Thymus (tissue), 11 donors: ENCODE data around the gene ENOPH1. TPM values are rescaled to one million over a fixed set of nuclear protein-coding genes. Genes with fewer than 3 reads are reported as not detected.
A peak's percentile ranks its signal among the peaks of the same experiment; 100 is the strongest.

Experiments used
- DNase-seq, 9 donors: peaks; one replicate each; pipeline ENCODE4 v3.0.0-alpha.2; 2013; ENCODE audit warnings: low spot score in 9 of 9, low read depth in 6 of 9, missing footprints in 1 of 9
- H3K27ac ChIP-seq, 2 donors: one replicate each; pipeline ENCODE4 v1.5.1; 2013; ENCODE audit warnings: control low read depth in 1 of 2, low read depth in 1 of 2, low read length in 1 of 2, mild to moderate bottlenecking in 1 of 2, moderate library complexity in 1 of 2
- H3K27me3 ChIP-seq, 2 donors: one replicate each; pipeline ENCODE4 v1.5.1; 2013; ENCODE audit warnings: low read length in 1 of 2; ENCODE audit not compliant: control insufficient read depth in 2 of 2, insufficient read depth in 1 of 2
- H3K36me3 ChIP-seq, 2 donors: one replicate each; pipeline ENCODE4 v1.5.1; 2013; ENCODE audit warnings: low read length in 1 of 2, mild to moderate bottlenecking in 1 of 2, moderate library complexity in 1 of 2; ENCODE audit not compliant: control insufficient read depth in 2 of 2, insufficient read depth in 2 of 2
- H3K4me1 ChIP-seq, 2 donors: one replicate each; pipeline ENCODE4 v1.5.1; 2013; ENCODE audit warnings: low read length in 2 of 2; ENCODE audit not compliant: control insufficient read depth in 2 of 2, insufficient read depth in 2 of 2
- H3K4me3 ChIP-seq, 2 donors: one replicate each; pipeline ENCODE4 v1.5.1; 2013; ENCODE audit warnings: low read length in 2 of 2, control low read depth in 1 of 2, mild to moderate bottlenecking in 1 of 2
- H3K9me3 ChIP-seq, 2 donors: one replicate each; pipeline ENCODE4 v1.5.1; 2013; ENCODE audit warnings: low read length in 1 of 2, mild to moderate bottlenecking in 1 of 2; ENCODE audit not compliant: control insufficient read depth in 2 of 2, insufficient read depth in 1 of 2
- WGBS: extraction: QIAGEN DNeasy Blood & Tissue Kit; methylation state at CpG from one replicate; pipeline ENCODE4 v1.1.7; 2013; 5-methylcytosine and 5-hydroxymethylcytosine counted together
- polyA plus RNA-seq: library from polyadenylated mRNA; stranded (reverse); fragments of 200-250 nt; gene quantifications from one replicate; pipeline ENCODE4 v1.2.3, GENCODE V29; 2013
- total RNA-seq: library from RNA; stranded (reverse); fragments of 120-200 nt; gene quantifications from one replicate; pipeline ENCODE4 v1.2.4, GENCODE V29; 2013
- donor health status: healthy.

Gene ENOPH1
- total and polyA plus RNA-seq, 2 donors, result 48.1 to 58.1 TPM

DNA sequence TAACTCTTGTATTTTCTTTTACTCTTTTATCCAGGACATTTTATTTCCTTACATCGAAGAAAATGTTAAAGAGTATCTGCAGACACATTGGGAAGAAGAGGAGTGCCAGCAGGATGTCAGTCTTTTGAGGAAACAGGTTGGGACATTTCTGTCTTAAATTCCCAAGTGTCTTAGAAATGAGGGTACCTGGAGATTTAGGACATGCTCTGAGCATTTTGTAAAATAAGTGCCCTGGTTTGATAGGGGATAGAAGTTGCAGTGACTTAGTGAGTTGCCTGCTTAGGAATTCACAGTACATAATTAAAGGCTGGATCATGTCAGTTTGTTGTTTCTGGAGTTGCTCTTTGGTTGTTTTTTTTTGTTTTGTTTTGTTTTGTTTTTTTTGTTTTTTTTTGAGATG is 17.5 kb downstream of the ENOPH1 start:
- no peak for DNase-seq
- no peaks in the 10 kb centered on the region for H3K27me3 ChIP-seq
- H3K36me3 ChIP-seq, result peaks cover 31 to 43% of the 10 kb centered on the region in 2 donors
- no peaks in the 10 kb centered on the region for H3K9me3 ChIP-seq
- 99% methylated on average over 1 of the region's 1 CpG for WGBS
- no peak overlapping the region for H3K4me3 ChIP-seq
- H3K4me1 ChIP-seq, result no peaks in the 10 kb centered on the region
- H3K27ac ChIP-seq, result no peak overlapping the region

DNA sequence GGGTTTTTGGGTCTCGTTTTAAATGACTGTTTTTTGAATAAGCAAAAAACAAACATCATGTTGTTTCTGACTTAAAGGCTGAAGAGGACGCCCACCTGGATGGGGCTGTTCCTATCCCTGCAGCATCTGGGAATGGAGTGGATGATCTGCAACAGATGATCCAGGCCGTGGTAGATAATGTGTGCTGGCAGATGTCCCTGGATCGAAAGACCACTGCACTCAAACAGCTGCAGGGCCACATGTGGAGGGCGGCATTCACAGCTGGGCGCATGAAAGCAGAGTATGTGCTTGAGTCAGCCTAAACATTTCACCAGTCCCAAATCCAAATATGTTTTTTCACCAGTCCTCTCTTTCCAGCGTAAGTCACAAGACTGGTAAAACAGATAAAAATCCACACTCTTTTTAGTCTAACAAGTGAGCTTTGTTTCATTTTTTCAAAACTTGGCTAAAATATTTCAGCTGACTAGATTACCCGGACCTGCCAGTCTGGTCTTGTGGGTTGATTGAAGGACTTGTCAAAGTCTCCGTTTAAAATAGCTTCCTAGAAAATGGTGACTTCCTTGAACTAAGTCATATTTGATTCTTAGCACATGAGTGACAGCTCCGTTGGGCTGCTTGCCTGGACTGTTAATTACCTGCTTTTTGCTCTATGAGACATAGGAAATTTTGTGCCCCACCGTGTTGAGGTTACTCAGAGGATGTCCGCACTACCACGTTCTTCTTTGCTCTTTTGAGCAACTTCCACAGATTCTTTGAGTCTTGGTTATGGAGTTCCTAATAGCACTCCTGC is 20.8 kb downstream of the ENOPH1 start:
- peaks cover 32 to 66% of the 10 kb centered on the region in 2 donors for H3K36me3 ChIP-seq
- DNase-seq, result no peak

DNA sequence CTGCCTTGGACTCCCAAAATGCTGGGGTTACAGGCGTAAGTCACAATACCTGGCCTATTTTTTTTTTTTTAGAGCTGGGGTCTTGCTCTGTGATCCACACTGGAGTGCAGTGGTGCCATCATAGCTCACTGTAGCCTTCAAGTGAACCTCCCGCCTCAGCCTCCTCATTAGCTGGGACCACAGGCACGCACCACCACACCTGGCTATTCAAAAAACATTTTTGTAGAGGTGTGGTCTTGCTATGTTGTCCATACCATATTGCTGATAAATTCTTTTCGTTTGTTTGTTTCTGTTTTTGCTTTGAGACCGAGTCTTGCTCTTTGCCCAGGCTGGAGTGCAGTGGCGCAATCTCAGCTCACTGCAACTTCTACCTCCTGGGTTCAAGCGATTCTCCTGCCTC is 21.6 kb downstream of the ENOPH1 start:
- H3K9me3 ChIP-seq, result no peaks in the 10 kb centered on the region
- peaks cover 33 to 72% of the 10 kb centered on the region in 2 donors for H3K36me3 ChIP-seq
- no peaks in the 10 kb centered on the region for H3K4me1 ChIP-seq
- H3K27me3 ChIP-seq, result no peaks in the 10 kb centered on the region
- no peak for DNase-seq
- no peak overlapping the region for H3K27ac ChIP-seq
- WGBS, result 98% methylated on average over 7 of the region's 7 CpGs
- no peak overlapping the region for H3K4me3 ChIP-seq

More for the DNA sequence above, 20.8 kb downstream of the ENOPH1 start:
- Histone ChIP-seq H3K27me3 (no peaks in the 10 kb centered on the region), H3K9me3 (no peaks in the 10 kb centered on the region), H3K4me1 (no peaks in the 10 kb centered on the region), H3K4me3 (no peak overlapping the region), H3K27ac (no peak overlapping the region)
- WGBS, result 95% methylated on average over 13 of the region's 13 CpGs

DNA sequence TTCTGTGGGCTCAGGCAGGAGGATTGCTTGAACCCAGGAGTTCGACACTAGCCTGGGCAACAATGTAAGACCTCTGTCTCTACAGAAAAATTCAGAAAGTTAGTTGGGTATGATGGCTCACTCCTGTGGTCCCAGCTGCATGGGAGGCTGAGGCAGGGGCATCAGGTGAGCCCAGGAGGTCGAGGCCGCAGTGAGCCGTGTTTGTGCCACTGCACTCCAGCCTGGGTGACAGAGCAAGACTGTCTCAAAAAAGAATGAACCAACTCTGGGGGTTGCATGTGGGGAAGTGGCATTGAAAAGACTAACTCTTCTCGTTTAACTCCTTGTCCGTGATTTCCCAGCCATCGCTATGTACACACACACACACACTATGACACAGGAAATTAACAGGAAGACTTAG is 26.9 kb downstream of the ENOPH1 start:
- Histone ChIP-seq H3K36me3 (peaks cover 35 to 67% of the 10 kb centered on the region in 2 donors), H3K9me3 (no peaks in the 10 kb centered on the region), H3K4me3 (no peak overlapping the region), H3K27me3 (no peaks in the 10 kb centered on the region), H3K4me1 (no peaks in the 10 kb centered on the region), H3K27ac (no peak overlapping the region)
- WGBS, result 97% methylated on average over 7 of the region's 7 CpGs
- DNase-seq, result no peak

DNA sequence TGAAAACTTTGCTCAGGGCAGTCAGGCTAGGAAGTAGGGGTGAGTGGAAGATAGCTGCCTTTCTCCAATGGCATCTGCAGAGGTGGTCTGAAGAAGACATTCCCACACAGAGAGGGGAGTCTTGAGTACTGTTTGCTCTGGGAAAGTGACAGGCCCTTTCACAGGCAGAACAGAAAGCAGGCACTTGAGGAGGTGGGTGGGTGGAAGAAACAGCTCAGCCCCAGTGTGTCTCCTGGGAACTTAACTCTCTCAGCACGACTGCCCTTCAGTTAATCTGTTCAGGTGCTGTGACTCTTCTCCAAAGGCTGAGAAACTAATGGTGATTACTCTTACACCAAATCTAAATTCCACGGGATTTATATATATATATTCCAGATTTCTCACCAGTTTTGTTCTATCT is 28.3 kb downstream of the ENOPH1 start:
- Histone ChIP-seq H3K27ac (no peak overlapping the region), H3K9me3 (no peaks in the 10 kb centered on the region), H3K27me3 (no peaks in the 10 kb centered on the region), H3K4me1 (no peaks in the 10 kb centered on the region), H3K36me3 (peaks cover 31 to 67% of the 10 kb centered on the region in 2 donors), H3K4me3 (no peak overlapping the region)
- DNase-seq, result no peak
- WGBS, result 98% methylated on average over 2 of the region's 2 CpGs

DNA sequence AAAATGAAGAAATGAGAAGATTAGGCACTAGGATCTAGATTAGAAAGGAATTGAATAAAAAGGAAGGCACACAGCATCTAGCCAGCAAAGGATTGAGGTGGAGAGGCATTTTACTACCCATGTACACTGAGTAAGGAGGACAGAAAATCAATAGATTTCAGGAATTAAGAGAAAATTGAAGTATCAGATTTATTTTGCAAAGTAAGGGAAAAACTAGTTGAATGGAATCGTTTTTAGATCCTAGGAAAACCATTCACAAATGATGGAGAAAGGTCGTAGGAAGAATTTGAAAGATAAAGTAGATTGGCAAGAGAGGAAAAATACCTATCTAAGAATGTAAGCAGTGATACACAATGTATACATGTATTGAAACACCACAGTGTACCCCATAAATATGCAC is 31.3 kb downstream of the ENOPH1 start:
- H3K27me3 ChIP-seq, result no peaks in the 10 kb centered on the region
- no peak overlapping the region for H3K27ac ChIP-seq
- 96% methylated on average over 2 of the region's 2 CpGs for WGBS
- no peak overlapping the region for H3K4me3 ChIP-seq
- no peak for DNase-seq
- peaks cover 33 to 48% of the 10 kb centered on the region in 2 donors for H3K36me3 ChIP-seq
- H3K4me1 ChIP-seq, result no peaks in the 10 kb centered on the region
- H3K9me3 ChIP-seq, result no peaks in the 10 kb centered on the region

DNA sequence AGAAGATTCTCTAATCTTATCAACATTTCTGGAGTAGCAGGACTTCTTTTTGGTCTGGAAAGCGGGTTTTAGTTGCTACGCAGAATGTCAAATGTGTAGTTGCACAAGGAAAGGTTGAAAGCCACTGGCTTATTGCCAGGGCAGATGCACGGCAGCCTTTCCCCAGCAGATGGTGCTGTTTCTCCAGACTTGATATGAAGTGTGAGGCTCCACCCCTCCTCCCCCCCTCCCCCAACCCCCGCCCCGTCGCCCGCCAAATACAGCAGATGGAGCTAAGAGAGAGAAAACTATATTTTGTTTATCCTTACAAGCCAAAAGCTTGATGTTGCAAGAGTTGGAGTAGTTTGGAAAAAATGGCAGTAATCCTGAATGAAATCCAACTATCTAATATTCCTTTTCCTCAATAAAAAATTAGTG is 32.0 kb downstream of the ENOPH1 start:
- 23% methylated on average over 7 of the region's 7 CpGs for WGBS
- Histone ChIP-seq H3K36me3 (peaks cover 29 to 45% of the 10 kb centered on the region in 2 donors), H3K27me3 (no peaks in the 10 kb centered on the region), H3K4me3 (no peak overlapping the region), H3K27ac (no peak overlapping the region), H3K4me1 (no peaks in the 10 kb centered on the region), H3K9me3 (no peaks in the 10 kb centered on the region)
- DNase-seq, result peak; percentile 60 to 91 (median 80)

DNA sequence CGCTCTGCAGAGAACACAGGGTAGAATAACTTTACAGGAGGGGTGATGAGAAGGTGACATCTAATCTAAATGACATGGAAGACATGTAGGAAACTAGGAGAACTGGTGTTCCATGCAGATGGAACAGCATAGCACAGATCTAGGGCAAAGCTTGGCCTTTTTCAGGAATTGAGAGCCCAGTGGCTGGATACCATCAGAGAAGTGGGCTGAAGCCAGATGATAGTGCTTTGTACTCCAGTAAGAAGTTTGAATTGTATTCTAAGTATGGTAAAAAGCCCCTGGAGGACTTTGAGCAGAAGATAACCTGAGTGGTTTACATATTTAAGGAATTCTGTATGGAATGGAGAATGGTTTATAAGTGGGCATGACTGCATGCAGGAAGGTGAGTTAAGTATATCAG is 32.8 kb downstream of the ENOPH1 start:
- peaks cover 24 to 43% of the 10 kb centered on the region in 2 donors for H3K36me3 ChIP-seq
- no peak for DNase-seq
- H3K27ac ChIP-seq, result no peak overlapping the region
- no peaks in the 10 kb centered on the region for H3K9me3 ChIP-seq
- H3K4me3 ChIP-seq, result no peak overlapping the region
- H3K27me3 ChIP-seq, result no peaks in the 10 kb centered on the region
- 99% methylated on average over 1 of the region's 1 CpG for WGBS
- no peaks in the 10 kb centered on the region for H3K4me1 ChIP-seq

DNA sequence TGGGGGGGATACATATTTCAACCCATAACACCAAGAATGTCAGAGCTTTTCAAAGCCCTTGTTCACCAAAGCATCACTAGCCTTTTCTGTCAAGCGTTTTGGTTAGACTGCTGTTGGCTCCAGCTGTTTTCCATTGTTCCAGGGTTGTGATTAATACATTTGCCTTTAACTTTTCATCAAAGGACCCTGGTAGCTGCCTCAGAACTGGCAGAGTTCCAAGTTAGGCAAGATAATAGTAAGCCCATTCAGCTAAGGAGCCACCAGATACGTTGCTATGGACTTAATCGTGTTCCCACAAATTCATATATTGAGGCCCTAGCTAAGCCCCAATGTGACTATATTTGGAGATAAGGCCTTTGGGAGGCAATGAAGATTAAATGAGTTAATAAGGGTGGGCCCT is 37.1 kb downstream of the ENOPH1 start:
- H3K27ac ChIP-seq, result no peak overlapping the region
- 64% methylated on average over 3 of the region's 3 CpGs for WGBS
- H3K4me3 ChIP-seq, result no peak overlapping the region
- no peak for DNase-seq
- peaks cover 11 to 20% of the 10 kb centered on the region in 2 donors for H3K36me3 ChIP-seq
- no peaks in the 10 kb centered on the region for H3K4me1 ChIP-seq
- no peaks in the 10 kb centered on the region for H3K27me3 ChIP-seq
- no peaks in the 10 kb centered on the region for H3K9me3 ChIP-seq
